Right renal cortex interstitium (tissue), 3 donors: ENCODE data around the gene PLEKHA7. TPM values are rescaled to one million over a fixed set of nuclear protein-coding genes. Genes with fewer than 3 reads are reported as not detected.
"Not testable (repeated sequence)": the region's sequence is repeated elsewhere in the genome, so short reads cannot be mapped to it uniquely, and the experiment has no call there.

Experiments used
- DNase-seq, 3 donors: peaks; one replicate each; pipeline ENCODE4 v3.0.0-alpha.2; 2013; ENCODE audit warnings: low read depth in 3 of 3, low spot score in 2 of 3
- polyA plus RNA-seq, 3 donors: library from polyadenylated mRNA; unstranded; fragments of 120-200 nt; gene quantifications; one replicate each; pipeline ENCODE4 v1.2.1, GENCODE V29; 2013; ENCODE audit not compliant: insufficient read length in 3 of 3

PLEKHA7 gene
- polyA plus RNA-seq, 3 donors = 48.3 to 53.0 (median 49.3) TPM

GRCh38 chr11:16921668-16922067 lies 92.5 kb downstream of the PLEKHA7 start:
- no peak for DNase-seq

GRCh38 chr11:16921019-16921418 lies 93.2 kb downstream of the PLEKHA7 start:
- DNase-seq = no peak

GRCh38 chr11:16920559-16920958 lies 93.7 kb downstream of the PLEKHA7 start:
- DNase-seq = no peak

- DNase-seq = peak in 1 of 3 donors; percentile 36
Measured at GRCh38 chr11:16918543-16919182, 95.6 kb downstream of the PLEKHA7 start.

GRCh38 chr11:16917941-16918340 lies 96.3 kb downstream of the PLEKHA7 start:
- DNase-seq = no peak

- no peak for DNase-seq
Measured at GRCh38 chr11:16912692-16913111, 101.5 kb downstream of the PLEKHA7 start.

GRCh38 chr11:16911658-16912057 lies 102.6 kb downstream of the PLEKHA7 start:
- DNase-seq = no peak

- DNase-seq = no peak
Measured at GRCh38 chr11:16911186-16911585, 103.0 kb downstream of the PLEKHA7 start.

- DNase-seq = no peak
Measured at GRCh38 chr11:16909359-16910035, 104.7 kb downstream of the PLEKHA7 start.

GRCh38 chr11:16905375-16905774 lies 108.8 kb downstream of the PLEKHA7 start:
- no peak for DNase-seq

GRCh38 chr11:16904761-16905160 lies 109.5 kb downstream of the PLEKHA7 start:
- DNase-seq = not testable (repeated sequence)

- no peak for DNase-seq
Measured at GRCh38 chr11:16902781-16903378, 111.3 kb downstream of the PLEKHA7 start.

GRCh38 chr11:16902182-16902581 lies 112.0 kb downstream of the PLEKHA7 start:
- DNase-seq = no peak

- no peak for DNase-seq
Measured at GRCh38 chr11:16900491-16900890, 113.7 kb downstream of the PLEKHA7 start.

- DNase-seq = no peak
Measured at GRCh38 chr11:16899708-16900303, 114.4 kb downstream of the PLEKHA7 start.

- no peak for DNase-seq
Measured at GRCh38 chr11:16898274-16898985, 115.8 kb downstream of the PLEKHA7 start.

GRCh38 chr11:16897470-16898061 lies 116.6 kb downstream of the PLEKHA7 start:
- no peak for DNase-seq

GRCh38 chr11:16896729-16897469 lies 117.3 kb downstream of the PLEKHA7 start:
- no peak for DNase-seq

- DNase-seq = no peak
Measured at GRCh38 chr11:16895306-16895705, 118.9 kb downstream of the PLEKHA7 start.
